Muscle of back (tissue), 11 donors: ENCODE results near the gene SNRNP48. TPM values are rescaled to one million over a fixed set of nuclear protein-coding genes. Genes with fewer than 3 reads are reported as not detected.

Experiments
- DNase-seq, 3 donors: peaks; one replicate each; pipeline versions ENCODE4 v3.0.0 to v3.0.0-alpha.2; 2013
- polyA plus RNA-seq, 10 donors: library from polyadenylated mRNA; unstranded; fragments of 120-200 nt; gene quantifications; one replicate each; pipeline ENCODE4 v1.2.1, GENCODE V29; 2013; ENCODE audit not compliant: insufficient read length in 10 of 10

Gene SNRNP48
- polyA plus RNA-seq, 10 donors: 8.9 to 19.6 (median 13.6) TPM

DNA sequence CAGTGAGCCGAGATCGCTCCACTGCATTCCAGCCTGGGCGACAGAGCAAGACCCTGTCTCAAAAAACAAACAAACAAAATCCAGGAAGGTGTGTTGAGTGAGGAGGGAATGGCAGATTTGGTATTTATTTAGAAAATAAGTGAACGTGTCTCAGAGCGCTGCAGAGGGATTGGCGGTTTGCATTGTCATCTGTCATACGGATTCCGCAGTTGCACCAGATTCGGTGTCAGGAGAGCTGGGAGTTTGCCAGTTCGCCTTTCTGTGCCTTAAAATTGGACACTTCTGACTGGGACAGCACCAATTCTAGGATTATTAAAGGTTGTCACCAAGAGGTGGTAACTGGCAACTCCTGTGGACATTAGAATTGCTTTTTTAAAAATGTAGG, 912 bp downstream of the SNRNP48 start:
- DNase-seq: peak in 1 of 3 donors; percentile 30

DNA sequence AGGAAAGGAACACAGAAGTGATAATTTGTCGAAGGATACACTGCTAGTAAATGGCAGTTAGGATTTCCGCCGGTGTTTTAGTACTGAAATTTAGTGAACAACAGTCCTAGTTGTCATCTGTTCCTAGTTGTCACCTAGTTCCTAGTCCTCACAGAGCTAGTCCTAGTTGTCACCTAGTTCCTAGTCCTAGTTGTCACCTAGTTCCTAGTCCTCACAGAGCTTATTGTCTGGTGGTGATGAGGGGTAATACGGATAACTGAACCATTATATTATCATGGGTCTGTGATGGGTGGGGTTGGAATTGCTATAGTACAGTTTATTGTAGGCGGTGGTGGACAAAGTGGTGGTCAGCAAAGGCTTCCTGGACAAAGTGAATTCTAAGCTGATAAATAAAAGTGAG, 1.8 kb downstream of the SNRNP48 start:
- DNase-seq: no peak

DNA sequence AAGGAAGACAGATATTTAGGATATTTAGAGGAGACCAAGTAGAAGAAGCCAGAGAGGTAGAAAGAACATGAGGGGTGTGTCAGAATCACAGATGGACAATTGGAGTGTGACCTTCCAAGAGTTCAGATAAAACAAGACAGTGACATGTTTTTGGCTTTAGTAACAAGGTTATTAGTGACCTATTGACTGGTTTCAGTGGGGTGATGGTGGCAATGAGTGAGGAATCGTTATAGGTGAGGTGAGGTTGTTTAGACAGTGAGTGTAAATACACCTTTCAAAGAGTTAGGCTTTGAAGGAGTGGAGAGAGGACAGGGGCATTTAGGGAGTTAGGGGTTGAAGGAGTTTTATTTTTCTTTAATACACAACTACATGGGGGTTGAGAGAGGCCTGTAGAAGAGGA, 3.2 kb downstream of the SNRNP48 start:
- no peak for DNase-seq

DNA sequence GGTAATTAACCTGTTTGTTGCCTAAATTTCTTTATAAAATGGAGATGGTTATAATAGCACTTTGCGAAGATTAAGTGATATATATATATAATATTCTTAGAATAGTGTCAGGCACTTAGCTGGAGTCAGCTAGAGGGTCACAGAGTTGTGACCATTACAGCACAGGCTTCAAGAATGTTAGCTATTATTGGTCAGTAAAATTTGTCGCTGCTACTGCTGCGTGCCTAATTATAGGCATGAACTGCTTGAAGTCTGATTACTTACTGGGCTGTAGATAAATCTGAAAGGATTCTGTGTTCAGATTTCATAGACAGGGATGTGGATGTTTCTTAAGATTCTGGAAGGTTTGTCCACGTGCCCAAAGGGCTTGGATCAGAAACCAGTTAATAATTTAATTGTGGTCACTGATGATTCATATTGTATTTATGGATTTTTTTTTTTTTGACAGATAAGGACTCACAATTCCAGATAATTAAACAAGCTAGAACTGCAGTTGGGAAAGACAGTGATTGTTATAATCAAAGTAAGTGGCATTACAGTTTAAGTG, 4.7 kb downstream of the SNRNP48 start:
- DNase-seq: no peak

DNA sequence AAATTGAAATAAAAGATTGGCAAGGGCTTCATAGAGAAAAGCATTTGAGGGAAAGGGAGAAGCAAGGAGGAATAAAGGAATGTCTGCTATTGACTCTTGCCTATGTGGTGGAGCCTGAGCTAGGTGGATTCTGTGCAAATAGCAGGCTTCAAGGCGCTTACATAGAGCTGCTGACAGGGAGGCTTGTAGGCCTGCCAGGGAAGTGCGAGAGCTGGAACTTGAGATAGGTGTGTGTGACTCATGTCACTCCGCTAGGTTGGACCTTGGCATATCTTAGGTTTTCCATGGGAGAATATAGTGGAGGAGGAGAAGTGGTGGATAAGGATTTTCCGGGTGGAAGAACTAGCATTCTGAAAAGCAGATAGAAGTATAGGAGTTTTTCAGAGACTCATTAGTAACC, 14.0 kb downstream of the SNRNP48 start:
- no peak for DNase-seq

DNA sequence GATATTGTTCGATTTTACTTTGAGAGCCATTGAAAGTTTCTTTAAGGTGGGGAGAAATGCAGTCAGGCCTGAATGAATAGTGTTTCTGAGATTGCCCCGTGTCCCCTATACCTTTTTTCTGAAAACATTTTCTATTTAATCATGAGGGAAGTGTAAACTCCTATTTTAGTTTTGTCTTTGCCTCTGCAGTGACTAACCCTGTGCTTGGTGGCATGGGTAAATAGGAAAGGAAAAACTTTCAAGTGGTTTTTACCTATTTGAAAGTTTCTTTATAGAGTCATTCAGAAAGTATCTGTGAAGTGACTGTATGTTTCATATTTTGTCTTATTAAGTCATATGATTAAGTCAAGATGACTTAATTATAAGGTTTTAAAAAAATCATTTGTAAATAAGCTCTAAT, 14.5 kb downstream of the SNRNP48 start:
- DNase-seq: no peak

DNA sequence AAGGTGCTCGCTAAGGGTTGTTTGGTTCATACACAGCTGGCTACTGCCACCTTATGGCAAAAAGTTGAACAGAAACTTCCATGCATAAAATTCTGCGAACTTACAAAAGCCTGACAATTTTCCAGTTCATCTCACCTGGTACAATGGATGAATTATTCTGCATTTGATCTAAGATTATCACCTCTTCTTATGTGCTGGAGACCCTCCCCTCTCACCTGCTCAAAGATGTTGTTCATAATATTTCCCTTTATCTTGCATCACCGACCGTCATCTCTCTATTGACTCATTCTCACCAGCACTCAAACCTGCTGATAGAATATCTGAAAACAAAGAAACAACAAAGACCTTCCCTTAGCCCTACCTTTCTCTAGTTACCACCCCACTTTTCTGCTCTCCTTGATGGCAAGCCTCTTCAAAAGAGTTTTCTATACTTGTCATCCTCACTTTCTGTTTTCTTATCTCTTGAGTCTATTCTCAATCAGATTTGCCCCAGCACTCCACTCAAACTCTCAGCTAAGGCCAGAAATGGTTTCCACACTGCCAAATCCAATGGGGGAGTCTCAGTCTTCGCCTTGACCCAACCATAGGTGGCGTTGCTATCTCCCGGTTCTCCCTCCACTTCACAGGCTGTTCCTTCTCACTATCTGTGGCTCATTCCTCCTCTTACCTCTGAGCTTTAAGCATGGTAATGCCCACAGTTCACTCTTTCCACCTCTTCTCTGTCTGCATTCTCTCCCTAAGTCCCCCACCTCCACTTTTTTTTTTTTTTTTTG, 25.8 kb downstream of the SNRNP48 start:
- DNase-seq: peak; percentile 47 to 78 (median 61)

DNA sequence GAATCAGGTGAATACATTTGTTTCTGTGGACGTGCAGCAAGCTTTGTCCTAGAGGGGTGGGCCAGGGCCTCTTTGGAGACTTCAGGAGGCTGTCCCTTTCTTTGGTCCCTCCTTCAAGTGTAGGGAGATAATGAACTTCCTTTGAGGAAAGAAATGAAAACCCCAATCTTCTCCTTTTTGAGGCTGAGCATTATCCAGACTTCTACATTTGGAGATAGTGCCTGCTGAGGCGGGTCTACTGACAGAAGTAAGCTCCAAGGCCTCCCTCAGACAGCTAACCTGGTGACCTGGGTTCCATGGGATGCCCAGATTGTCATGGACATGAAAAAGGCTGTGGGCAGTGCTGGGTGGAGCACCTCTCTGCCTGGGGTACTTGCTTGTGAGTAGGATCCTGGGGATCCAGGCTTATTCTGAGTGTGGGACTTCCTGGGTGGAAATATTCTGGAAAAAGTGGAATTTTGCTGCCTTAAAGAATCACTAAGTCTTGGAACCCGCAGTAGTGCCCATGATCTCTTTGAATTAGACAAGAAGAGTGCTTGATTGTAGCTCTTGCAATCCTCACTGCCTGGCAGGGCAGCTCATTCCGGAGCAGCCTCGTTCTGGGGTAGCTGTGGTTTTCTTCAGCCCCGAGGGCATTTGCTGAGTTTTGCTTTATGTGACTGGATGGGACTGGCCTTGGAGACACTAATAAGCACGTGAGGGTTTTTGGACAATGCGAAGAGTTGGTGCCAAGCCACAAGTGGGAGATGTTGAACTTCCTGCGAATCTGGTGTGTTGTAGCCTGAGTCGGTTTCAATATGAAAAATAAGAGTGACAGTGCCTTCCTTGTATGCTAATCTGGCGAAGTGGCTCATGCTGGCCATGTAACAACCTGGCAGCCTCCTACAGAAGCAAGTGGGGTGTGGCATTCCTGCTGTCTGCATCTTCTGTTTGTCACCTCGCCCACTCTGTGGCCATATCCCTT, 28.1 kb downstream of the SNRNP48 start:
- peak in 2 of 3 donors; percentile 10 to 36 for DNase-seq

DNA sequence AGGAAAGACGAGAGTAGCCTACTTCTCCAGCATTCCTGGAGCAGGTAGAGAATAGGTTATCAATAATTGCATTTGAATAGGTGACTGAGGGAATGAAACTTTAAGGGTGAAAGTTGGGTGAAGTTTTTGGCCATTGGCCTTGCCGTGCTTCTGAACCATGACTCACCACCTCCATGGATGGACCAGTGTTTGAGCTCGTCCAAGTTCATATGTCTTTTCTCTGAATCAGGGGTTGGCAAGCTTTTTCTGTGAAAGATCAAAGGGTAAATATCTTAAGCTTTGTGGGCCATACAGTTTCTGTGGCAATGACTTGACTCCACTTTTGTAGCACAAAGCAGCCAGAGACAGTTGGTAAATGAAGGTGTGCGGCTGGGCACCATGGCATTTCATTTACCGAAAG, 31.8 kb downstream of the SNRNP48 start:
- DNase-seq: no peak

DNA sequence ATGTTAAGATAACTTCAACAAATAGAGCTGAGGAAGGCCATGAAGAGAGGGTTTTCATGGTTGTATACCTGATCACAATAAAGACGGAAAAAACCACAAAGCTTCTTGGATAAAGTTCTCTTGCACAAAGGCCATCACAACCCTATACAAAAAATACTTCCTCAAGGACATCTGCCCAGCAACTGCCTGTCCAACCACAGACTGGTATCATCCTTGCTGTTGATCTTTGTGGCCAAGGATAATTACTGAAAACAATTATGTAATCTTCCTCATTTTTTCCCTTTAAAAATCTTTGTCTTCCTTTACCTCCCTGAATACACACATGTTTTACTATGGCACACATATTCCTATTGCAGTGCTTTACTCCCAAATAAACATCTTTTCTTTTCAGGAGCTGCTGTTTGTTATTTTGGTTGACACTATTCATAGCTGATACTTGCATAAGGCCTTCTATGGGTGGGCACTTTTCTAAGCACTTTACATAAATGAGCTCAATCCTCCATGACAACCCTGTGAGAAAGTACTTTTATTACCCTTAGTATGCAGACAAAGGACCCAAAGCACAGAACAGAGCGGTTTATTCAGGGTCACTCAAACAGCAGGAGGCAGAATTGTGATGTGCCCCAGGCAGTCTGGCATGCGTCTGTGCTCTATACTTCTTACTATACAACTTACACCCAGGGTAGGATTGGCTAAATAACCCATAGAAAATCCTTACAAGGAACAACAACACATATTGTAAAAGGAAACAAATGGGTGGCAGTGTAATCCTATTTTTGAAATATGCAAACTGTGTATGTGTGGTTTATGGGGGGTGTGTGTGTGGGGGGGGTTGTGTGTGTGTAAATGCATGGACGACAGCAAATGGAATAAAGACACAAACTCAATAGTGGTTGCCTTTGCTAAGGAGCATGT, 35.1 kb downstream of the SNRNP48 start:
- no peak for DNase-seq

DNA sequence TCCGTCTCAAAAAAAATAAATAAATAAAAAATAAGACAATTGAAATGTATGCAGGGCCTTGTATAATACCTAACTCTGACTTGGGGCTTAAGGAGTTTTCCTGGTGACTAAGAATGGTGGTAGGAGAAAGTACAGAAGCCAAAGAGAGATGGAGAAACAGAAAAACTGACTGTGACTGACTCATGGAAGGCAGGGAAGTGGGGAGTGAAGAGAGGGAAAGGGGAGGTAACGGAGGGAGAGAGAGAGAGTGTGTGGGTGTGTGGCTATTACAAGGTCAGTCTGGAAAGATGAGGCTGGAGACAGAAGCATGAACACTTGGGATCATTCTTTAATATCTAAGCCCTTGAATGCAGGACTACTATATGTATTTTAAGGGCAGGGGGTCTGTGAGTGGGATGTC, 38.5 kb downstream of the SNRNP48 start:
- DNase-seq: peak in 1 of 3 donors; percentile 41

DNA sequence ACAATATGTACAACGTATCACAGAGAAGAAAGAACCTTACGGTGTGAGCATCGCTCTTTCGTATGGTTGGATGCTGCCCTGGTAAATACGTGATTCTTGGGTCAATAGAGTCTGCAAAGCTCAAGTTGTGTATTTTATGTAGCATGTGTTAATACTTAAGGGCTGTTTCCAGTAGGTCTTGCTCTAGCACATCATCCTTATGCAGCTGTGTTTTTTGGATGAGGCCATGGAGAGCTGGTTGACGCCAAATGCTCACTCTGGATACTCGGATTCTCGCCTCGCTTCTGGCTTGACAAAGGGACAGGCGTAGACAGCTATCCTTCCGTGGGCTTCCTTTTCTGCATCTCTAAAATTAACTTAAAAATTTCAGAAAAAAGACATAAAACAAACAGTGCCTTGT, 38.9 kb downstream of the SNRNP48 start:
- DNase-seq: peak; percentile 76 to 91 (median 79)

DNA sequence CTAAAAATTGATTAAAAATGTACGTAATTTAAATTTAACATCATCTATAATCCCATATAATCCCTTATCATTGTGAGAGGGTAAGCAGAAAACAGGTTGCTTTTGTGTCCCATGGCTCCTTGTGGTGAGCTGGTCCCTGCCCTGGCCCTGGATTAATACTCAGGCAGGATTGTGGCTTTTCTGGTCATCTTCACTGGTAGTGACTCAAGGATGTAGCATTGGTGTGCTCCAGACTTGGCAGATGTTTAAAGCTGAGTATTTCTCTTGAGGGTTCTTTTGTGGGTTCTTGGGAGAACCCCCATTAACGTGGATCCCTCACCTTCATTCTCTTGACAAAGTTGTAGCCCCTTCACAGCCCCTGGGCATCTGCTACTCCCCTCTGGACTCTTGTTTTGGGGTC, 39.3 kb downstream of the SNRNP48 start:
- no peak for DNase-seq

DNA sequence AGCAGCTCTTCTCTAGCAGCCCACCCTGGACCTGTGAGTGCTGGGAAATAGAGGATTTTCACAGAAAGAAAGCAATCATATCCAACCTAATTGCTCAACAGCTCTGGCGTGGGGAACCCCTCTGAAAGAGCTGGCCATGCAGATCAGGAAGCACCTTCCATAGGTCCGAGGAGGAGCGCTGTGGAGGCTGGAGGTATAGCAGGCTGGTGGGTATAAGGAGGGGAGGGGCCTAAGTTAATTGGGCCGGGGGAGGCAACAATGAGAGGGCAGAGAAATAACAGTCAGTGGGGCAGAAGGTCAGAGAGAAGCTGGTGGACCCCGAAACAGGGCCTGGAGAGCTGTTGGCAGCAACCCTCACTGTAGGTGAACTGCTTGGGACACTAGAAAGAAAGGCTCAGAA, 40.8 kb downstream of the SNRNP48 start:
- no peak for DNase-seq

DNA sequence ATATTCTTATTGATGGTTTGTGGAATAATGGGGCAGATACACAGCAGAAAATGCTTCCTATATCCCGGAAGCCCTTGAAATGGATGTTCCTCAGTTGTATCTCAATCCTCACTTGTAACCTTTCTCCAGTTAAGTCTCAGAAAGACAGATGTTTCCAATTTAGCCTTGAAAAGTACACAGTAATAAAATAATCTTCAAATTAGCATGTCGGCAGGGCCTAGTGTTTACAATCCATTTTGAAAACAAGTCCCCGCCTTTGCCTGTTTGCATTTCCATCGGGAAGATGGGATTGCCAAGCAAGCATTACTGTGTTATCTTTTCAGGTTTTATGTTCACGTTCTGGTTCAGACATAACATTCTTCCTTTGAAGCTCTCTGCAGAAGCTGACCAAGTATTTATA, 41.5 kb downstream of the SNRNP48 start:
- no peak for DNase-seq

DNA sequence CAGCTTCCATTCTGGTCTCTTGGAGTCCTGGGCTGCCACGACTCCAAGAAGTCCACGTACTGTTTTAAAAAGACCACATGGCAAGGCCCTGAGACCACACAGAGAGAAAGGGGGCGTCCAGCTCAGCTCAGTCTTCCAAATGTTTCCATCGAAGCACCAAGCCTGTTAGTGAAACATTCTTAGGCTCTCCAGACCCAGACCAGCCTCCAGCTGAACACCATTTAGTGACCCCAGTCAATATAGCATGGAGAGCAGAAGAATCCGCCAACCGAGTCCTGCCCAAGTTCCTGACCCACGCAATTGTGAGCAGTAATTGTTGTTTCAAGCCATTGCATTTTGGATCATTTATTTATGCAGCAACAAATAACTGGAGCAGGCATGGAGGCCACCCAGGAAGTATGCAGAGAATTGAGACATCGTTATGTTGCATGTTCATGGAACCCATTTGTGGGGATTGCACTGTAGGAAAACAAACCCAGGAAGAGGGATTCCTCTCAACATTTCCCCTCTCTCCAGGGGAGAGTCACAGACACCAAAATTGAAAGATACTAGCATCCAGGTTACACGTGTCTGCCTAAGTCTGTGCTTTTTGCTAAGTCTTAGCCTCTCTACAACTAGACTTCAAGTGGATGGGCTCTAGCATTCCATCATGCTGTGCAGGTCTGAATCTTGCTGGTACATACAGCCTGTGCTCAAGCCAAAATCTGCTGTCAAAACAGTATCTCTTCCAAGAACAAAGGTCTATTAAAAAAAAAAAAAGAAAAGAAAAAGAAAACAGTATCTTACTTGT, 42.7 kb downstream of the SNRNP48 start:
- no peak for DNase-seq

DNA sequence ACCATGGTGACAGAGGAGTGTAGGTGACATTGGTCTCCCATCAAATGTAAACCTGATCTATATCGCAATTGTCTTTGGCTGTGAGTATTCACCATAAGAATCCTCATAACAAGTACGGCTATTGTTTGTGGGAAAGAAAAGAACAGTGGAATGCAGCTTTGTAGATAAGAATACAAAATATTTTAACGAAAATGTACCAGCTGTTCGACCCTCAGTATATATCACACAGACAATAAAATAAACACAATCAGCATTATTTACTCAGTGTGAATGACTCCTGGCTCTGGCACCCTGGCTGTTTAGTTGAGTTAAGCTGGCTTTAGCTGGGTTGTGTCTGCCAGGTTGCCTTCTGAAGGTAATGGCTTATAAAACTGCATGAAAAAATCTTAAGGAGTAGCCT, 43.4 kb downstream of the SNRNP48 start:
- no peak for DNase-seq

DNA sequence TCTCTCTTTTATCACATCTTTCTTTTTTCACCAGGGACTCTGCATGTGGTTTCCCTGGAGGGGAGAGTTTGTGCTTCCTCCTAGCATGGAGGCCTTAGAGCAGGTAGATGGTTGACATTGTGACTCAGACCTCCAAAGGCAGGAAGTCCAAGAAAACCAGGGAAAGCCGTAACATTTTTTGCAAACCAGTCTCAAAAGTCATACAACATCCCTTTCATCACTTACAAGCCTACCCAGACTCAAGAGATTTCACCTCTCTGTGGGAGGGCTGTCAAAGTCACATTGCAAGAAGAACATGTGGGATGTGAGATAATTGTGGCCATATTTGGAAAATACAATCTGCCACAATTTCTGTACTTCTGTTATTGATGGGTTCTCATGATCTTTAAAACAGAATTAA, 46.2 kb downstream of the SNRNP48 start:
- DNase-seq: no peak

DNA sequence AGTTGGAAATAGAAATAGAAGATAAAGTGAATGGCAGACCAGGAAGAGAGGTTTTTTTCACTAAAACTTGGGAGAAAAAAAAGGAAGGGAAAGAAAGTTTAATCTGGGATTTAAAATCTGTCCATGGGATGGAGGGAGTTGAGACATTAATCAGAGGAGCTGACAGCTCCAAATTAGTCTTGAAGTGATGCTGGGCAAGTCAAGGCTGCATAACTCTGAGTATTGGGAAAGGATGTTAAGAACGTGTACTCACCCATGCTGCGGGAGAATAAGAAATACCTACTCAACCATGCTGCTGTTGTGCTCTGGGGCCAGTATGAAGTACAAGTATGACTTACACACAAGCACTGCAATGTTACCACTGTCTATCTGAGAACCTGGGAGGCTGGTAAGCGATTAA, 47.5 kb downstream of the SNRNP48 start:
- no peak for DNase-seq

DNA sequence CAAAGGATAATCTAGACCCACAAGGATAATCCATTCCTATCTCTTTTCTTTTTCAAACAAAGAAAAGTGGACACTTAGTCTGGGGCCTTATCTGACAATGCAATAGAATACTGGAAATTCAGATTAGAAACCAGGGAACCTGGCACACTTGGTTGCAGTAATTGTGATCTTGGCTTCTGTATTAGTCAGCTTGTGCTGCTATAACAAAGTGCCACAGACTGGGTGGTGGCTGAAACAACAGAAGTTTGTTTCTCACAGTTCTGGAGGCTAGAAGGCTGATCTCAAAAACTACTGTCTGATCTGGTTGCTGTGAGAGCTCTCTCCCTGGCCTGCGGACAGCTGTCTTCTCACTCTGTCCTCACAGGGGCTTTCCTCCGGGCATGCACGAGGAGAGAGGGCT, 49.4 kb downstream of the SNRNP48 start:
- DNase-seq: no peak

DNA sequence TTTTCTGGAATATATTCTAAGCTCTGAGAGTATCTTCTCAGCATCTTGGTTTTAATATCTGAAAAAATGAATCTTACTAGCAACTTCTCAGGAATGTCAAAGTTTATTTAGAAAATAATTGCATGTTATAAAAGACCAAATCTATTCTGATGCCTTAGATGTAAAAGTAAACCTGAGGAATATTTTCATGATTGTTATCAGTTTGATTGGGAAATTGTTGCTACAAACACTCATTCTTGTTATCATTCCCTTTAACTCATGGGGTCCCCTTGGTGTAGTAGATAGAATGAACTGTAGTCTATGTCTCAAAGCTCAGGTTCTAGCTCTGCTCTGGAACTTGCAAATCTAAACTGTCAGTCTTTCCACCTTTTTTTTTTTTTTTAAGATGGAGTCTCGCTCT, 50.0 kb downstream of the SNRNP48 start:
- DNase-seq: no peak
